Transverse colon (tissue), 4 donors: Measurements from ENCODE around the gene DPP7. TPM values are rescaled to one million over a fixed set of nuclear protein-coding genes. Genes with fewer than 3 reads are reported as not detected.

Experiments
- DNase-seq: peaks from one replicate; pipeline ENCODE4 v3.0.0-alpha.2; 2019
- H3K27ac ChIP-seq, 4 donors: fragments of 200-600 bp; sonication (generic); 2 replicates each; pipeline ENCODE4 v1.5.1; 2016 to 2018; ENCODE audit warnings: inconsistent platforms in 4 of 4
- H3K27me3 ChIP-seq: fragments of 200-600 bp; sonication (generic); 2 replicates; pipeline ENCODE4 v1.5.1; 2017; ENCODE audit warnings: inconsistent platforms
- H3K36me3 ChIP-seq, 4 donors: fragments of 200-600 bp; sonication (generic); 2 replicates each; pipeline ENCODE4 v1.5.1; 2017 to 2019; ENCODE audit warnings: inconsistent platforms in 4 of 4
- H3K4me1 ChIP-seq, 4 donors: fragments of 200-600 bp; sonication (generic); 2 replicates each; pipeline ENCODE4 v1.5.1; 2017 to 2020; ENCODE audit warnings: inconsistent platforms in 4 of 4
- H3K4me3 ChIP-seq, 4 donors: fragments of 200-600 bp; sonication (generic); 1 replicate in 1 of 4; 2 replicates in 3 of 4; pipeline versions ENCODE4 v1.5.1 to v1.6.1; 2017 to 2019; ENCODE audit warnings: inconsistent platforms in 4 of 4
- H3K9me3 ChIP-seq, 2 donors: fragments of 200-600 bp; sonication (generic); 2 replicates each; pipeline ENCODE4 v1.5.1; 2017 to 2019; ENCODE audit warnings: inconsistent platforms in 2 of 2
- EP300 ChIP-seq: sonication (generic); formaldehyde crosslinking; IDR thresholded peaks from one replicate; pipeline ENCODE4 v1.6.1; 2017; ENCODE audit warnings: antibody characterized with exemption, low read depth
- POLR2A ChIP-seq: fragments of 450-650 bp; IDR thresholded peaks from one replicate; pipeline ENCODE4 v1.6.1; 2016; ENCODE audit warnings: antibody characterized with exemption, mild to moderate bottlenecking, moderate library complexity
- POLR2AphosphoS5 ChIP-seq, 3 donors: sonication (generic); formaldehyde crosslinking; IDR thresholded peaks; one replicate each; pipeline ENCODE4 v1.6.1; 2016; ENCODE audit warnings: antibody characterized with exemption in 3 of 3
- whole genome bisulfite sequencing, 2 donors: methylation state at CpG; one replicate each; pipeline ENCODE4 v1.1.5; 2018; ENCODE audit warnings: low coverage in 1 of 2; 5-methylcytosine and 5-hydroxymethylcytosine counted together
- in situ Hi-C, 4 donors: fragments of 200-750 bp; cut with MboI; loops; one replicate each; pipeline versions ENCODE4 v1.15.0 to v1.15.1; 2017; ENCODE audit warnings: low sequenced_read_pairs in 3 of 4, low pct_ligation_motif_present in 1 of 4, low pct_unique_long_range_greater_than_20kb in 1 of 4
- intact Hi-C: fragments of 100-400 bp; cut with DNase I; formaldehyde crosslinking; loops from one replicate; pipeline ENCODE4 v1.15.1; 2023; ENCODE audit warnings: low total_unique reads
- total RNA-seq, 4 donors: library from RNA; depleted of rRNA; stranded (reverse); fragments of >200 nt; gene quantifications; one replicate each; pipeline ENCODE4 v1.1.0, GENCODE V29; 2016
- TF ChIP-seq, protein P1 (sequence below), 5 experiments: fragments of 200-600 bp in 3 of 5; fragments of 450-650 bp in 2 of 5; sonication (generic) in 3 of 5; IDR thresholded peaks; 1 replicate in 2 of 5; 2 replicates in 3 of 5; pipeline ENCODE4 v1.5.1; 2016 to 2017; ENCODE audit warnings: antibody characterized with exemption in 5 of 5, inconsistent platforms in 3 of 5, mild to moderate bottlenecking in 2 of 5, moderate library complexity in 1 of 5

The DPP7 gene
- total RNA-seq, 4 donors from 2014 or later, result 54.2 to 141 (median 103) TPM

DNA sequence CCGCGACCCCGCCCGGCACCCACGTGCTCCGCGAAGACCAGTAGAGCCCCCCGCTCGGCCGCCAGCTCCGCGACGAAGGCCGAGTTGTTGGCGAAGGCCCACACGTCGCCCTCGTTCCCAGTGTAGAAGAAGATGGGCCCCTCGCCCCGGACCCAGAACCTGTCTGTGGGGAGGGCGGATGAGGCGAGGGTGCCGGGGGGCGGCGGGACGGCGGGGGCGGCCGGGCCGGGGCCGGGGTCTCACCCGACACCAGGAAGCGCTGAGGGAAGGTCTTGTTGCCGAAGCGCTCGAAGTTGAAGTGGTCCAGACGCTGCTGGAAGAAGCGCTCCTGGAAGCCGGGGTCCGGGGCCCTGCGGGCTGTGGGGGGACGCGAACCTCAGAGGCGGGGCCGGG is 317 bp downstream of the DPP7 start:
- no peaks in the 10 kb centered on the region for H3K36me3 ChIP-seq
- H3K27ac ChIP-seq, result peak overlapping the region; percentile 42 to 70 (median 50)
- intact Hi-C loops (no loop called here), in situ Hi-C loops (loop anchor here in 1 of 4 donors (25.0 kb wide), 1 partner anchor 98 kb away; the partner anchor contains the start of genes NDOR1, RNF208, TMEM203 and TPRN)
- 20% methylated on average over 2 of the region's 45 CpGs; no CpG with 5 or more reads in 1 of the 2 donors for WGBS, 2 donors
- H3K27me3 ChIP-seq, result peaks cover 26% of the 10 kb centered on the region
- TF ChIP-seq POLR2A, result no peak
- TF ChIP-seq POLR2AphosphoS5 (IDR thresholded peaks at IDR 0.05), result no peak
- peak overlapping the region; percentile 46 to 94 (median 72) for H3K4me3 ChIP-seq
- H3K9me3 ChIP-seq, result no peaks in the 10 kb centered on the region
- peaks cover 0 to 18% (median 11%) of the 10 kb centered on the region in 4 donors for H3K4me1 ChIP-seq
- no peak for DNase-seq

DNA sequence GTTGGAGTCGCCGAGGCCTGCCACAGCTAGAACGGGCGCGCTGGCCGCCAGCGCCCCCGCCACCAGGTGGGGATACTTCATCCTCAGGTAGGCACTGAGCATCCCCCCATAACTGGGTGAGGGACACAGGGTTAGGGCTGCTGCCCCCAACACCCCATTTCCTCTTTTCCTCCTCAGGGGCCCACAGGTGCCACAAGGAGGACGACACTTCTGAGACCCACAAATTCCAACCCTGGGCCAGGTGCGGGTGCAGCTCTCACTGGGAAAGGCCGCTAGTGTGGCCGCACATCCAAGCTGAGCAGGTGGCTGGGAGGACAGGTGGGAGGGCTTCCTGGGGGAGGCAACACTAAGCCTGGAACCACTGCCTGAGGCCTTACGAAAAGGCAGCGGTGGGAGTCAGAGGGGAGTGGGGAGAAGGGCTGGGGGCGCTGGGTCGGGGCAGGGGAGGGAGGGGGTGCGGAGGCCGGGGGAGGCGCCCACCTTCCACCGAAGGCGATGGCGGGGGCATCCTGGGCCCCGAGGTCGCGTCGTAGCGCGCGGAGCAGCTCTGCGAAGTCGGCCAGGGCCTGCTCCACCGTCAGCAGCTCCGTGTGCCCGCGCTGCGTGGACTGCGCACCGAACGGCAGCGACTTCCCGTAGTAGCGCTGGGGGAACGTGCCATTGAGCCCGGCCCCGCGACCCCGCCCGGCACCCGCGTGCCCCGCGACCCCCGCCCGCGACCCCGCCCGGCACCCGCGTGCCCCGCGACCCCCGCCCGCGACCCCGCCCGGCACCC is 961 bp downstream of the DPP7 start:
- peak overlapping the region in 2 of 4 donors; percentile 39 to 69 for H3K4me3 ChIP-seq
- DNase-seq, result no peak
- H3K9me3 ChIP-seq, result no peaks in the 10 kb centered on the region
- peaks cover 26% of the 10 kb centered on the region for H3K27me3 ChIP-seq
- H3K36me3 ChIP-seq, result no peaks in the 10 kb centered on the region
- no peak overlapping the region for H3K27ac ChIP-seq
- in situ Hi-C loops (loop anchor here in 1 of 4 donors (25.0 kb wide), 1 partner anchor 99 kb away; the partner anchor contains the start of genes NDOR1, RNF208, TMEM203 and TPRN), intact Hi-C loops (no loop called here)
- H3K4me1 ChIP-seq, result peaks cover 0 to 18% (median 11%) of the 10 kb centered on the region in 4 donors
- 60% methylated on average over 32 of the region's 66 CpGs; no CpG with 5 or more reads in 1 of the 2 donors for WGBS, 2 donors
- no peak for TF ChIP-seq EP300
- TF ChIP-seq, protein P1, sequence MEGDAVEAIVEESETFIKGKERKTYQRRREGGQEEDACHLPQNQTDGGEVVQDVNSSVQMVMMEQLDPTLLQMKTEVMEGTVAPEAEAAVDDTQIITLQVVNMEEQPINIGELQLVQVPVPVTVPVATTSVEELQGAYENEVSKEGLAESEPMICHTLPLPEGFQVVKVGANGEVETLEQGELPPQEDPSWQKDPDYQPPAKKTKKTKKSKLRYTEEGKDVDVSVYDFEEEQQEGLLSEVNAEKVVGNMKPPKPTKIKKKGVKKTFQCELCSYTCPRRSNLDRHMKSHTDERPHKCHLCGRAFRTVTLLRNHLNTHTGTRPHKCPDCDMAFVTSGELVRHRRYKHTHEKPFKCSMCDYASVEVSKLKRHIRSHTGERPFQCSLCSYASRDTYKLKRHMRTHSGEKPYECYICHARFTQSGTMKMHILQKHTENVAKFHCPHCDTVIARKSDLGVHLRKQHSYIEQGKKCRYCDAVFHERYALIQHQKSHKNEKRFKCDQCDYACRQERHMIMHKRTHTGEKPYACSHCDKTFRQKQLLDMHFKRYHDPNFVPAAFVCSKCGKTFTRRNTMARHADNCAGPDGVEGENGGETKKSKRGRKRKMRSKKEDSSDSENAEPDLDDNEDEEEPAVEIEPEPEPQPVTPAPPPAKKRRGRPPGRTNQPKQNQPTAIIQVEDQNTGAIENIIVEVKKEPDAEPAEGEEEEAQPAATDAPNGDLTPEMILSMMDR (IDR thresholded peaks at IDR 0.05), result no peak
- TF ChIP-seq POLR2AphosphoS5 (IDR thresholded peaks at IDR 0.05), result no peak
- TF ChIP-seq POLR2A, result no peak

DNA sequence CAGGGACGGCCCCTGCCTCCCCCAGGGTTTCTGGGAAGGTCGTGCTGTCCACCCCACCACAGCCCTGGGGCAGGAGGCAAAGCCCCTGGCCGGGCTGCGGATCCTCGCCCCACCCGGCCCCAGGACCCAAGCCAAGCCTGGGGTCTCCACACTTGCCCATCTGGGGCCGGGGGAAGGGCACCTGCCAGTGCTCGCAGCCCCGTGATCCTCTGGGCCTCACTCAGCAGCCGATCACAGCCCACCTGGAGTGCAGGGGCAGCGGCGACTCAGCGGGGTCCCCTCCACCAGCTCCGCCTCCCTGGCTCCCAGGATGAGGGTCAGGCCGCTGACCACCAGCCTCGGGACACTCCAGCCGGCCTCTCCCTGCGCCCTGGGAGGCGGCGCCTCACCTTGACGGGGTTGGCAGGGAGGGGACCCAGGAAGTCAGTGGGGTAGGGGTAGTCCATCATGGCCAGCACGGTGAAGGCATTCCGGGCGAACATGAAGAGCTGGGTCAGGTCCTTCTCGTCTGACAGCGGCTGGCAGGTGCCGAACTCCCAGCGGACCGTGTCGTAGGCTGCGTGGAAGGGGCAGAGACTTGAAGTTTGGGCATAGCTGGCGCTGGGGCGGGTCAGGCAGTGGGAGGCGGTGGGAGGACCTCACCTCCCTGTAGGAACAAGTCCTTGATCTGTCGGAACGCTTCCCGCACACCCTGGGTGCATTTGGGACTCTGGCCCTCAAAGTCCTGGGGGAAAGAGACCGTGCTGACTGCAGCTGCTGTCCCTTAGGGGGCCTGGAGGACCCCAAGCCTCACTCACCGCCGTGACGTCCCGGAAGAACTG is 1.8 kb downstream of the DPP7 start:
- DNase-seq, result no peak
- Histone ChIP-seq H3K4me3 (no peak overlapping the region), H3K9me3 (no peaks in the 10 kb centered on the region), H3K27me3 (peaks cover 26% of the 10 kb centered on the region), H3K36me3 (no peaks in the 10 kb centered on the region), H3K4me1 (peaks cover 0 to 18% (median 11%) of the 10 kb centered on the region in 4 donors), H3K27ac (no peak overlapping the region)
- intact Hi-C loops (no loop called here), in situ Hi-C loops (loop anchor here in 1 of 4 donors (25.0 kb wide), 1 partner anchor 100 kb away; the partner anchor contains the start of genes NDOR1, RNF208, TMEM203 and TPRN)
- no peak for TF ChIP-seq POLR2AphosphoS5 (IDR thresholded peaks at IDR 0.05)
- TF ChIP-seq, protein P1 (IDR thresholded peaks at IDR 0.05), result no peak
- no peak for TF ChIP-seq EP300
- TF ChIP-seq POLR2A, result no peak
- whole genome bisulfite sequencing, 2 donors, result 94% methylated on average over 33 of the region's 42 CpGs; no CpG with 5 or more reads in 1 of the 2 donors

DNA sequence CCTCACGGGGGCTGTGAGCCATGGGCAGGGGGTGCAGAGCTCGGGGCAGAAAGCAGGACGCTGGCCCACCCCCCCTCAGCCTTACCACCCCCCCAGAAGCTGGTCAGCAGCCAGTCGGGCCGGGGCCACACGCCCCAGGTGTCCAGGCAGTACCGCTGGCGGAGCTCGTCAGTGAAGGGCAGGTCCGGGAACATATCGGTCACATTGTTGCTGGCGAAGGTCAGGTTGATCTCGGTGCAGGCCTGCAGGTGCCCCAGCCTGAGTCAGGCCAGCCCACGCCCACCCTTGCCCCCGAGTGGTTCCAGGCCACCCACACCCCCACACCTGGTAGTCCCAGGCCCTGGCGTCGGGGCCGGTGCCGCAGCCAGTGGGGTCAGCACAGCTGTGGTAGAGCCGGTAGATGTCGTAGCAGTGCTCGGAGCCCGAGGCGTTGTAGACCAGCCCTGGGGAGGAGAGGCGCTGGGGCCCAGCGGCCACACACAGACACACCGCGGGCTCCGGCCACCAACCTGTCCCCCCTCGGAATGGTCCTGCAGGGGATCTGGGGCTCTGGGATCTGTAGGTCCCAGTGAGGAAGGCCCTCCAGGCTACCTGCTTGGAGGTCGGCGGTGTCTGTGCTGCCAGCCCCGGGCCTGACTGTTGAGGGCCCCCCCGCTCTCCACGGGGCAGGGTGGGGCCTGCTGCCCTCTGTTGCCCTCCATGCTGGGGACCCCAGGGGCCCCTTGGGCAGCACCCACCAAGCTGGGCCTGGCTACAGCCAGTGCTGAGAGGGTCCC is 2.6 kb downstream of the DPP7 start:
- H3K9me3 ChIP-seq, result no peaks in the 10 kb centered on the region
- in situ Hi-C loops (loop anchor here in 1 of 4 donors (25.0 kb wide), 1 partner anchor 100 kb away; the partner anchor contains the start of genes NDOR1, RNF208, TMEM203 and TPRN), intact Hi-C loops (no loop called here)
- 93% methylated on average over 21 of the region's 35 CpGs; no CpG with 5 or more reads in 1 of the 2 donors for WGBS, 2 donors
- H3K27ac ChIP-seq, result no peak overlapping the region
- peaks cover 0 to 18% (median 11%) of the 10 kb centered on the region in 4 donors for H3K4me1 ChIP-seq
- no peak for DNase-seq
- H3K27me3 ChIP-seq, result peaks cover 20% of the 10 kb centered on the region
- no peak overlapping the region for H3K4me3 ChIP-seq
- TF ChIP-seq POLR2AphosphoS5 (IDR thresholded peaks at IDR 0.05) (no peak), EP300 (no peak), POLR2A (no peak)
- TF ChIP-seq, protein P1 (IDR thresholded peaks at IDR 0.05), result no peak
- no peaks in the 10 kb centered on the region for H3K36me3 ChIP-seq
